Progenitor cell of endocrine pancreas (in vitro differentiated cells): ENCODE measurements around the gene POU6F2. TPM values are rescaled to one million over a fixed set of nuclear protein-coding genes. Genes with fewer than 3 reads are reported as not detected.
"Not testable (repeated sequence)": the region's sequence is repeated elsewhere in the genome, so short reads cannot be mapped to it uniquely, and the experiment has no call there.

ENCODE experiments used
- DNase-seq: peaks from one replicate; pipeline ENCODE4 v3.0.0; 2021; ENCODE audit warnings: low spot score; ENCODE audit not compliant: unreplicated experiment
- H3K27ac Mint-ChIP-seq: 2 replicates; pipeline ENCODE4 v1.8.0; 2021; ENCODE audit warnings: mild to moderate bottlenecking, moderate library complexity, mixed read lengths
- H3K27me3 Mint-ChIP-seq: 2 replicates; pipeline ENCODE4 v1.8.0; 2021; ENCODE audit warnings: mixed read lengths
- H3K36me3 Mint-ChIP-seq: 2 replicates; pipeline ENCODE4 v1.8.0; 2022; ENCODE audit warnings: mixed read lengths; ENCODE audit not compliant: insufficient read depth
- H3K4me1 Mint-ChIP-seq: 2 replicates; pipeline ENCODE4 v1.8.0; 2021; ENCODE audit warnings: low read depth, mixed read lengths
- H3K4me3 Mint-ChIP-seq: 2 replicates; pipeline ENCODE4 v1.8.0; 2021; ENCODE audit warnings: low read depth, mild to moderate bottlenecking, moderate library complexity, mixed read lengths
- H3K9me3 Mint-ChIP-seq: 2 replicates; pipeline ENCODE4 v1.8.0; 2021; ENCODE audit warnings: low read depth, mixed read lengths
- total RNA-seq: library from RNA; stranded (reverse); gene quantifications from 2 replicates; pipeline ENCODE4 v1.2.1, GENCODE V29; 2021
- TF ChIP-seq, protein P1 (sequence below): fragments of 200-600 bp; sonication (generic); IDR thresholded peaks from one replicate; pipeline ENCODE4 v1.5.0; 2021; ENCODE audit warnings: antibody characterized with exemption, mild to moderate bottlenecking; ENCODE audit not compliant: unreplicated experiment

The POU6F2 gene
- total RNA-seq, 1 donor from 2014 or later = 5.6 TPM

DNA sequence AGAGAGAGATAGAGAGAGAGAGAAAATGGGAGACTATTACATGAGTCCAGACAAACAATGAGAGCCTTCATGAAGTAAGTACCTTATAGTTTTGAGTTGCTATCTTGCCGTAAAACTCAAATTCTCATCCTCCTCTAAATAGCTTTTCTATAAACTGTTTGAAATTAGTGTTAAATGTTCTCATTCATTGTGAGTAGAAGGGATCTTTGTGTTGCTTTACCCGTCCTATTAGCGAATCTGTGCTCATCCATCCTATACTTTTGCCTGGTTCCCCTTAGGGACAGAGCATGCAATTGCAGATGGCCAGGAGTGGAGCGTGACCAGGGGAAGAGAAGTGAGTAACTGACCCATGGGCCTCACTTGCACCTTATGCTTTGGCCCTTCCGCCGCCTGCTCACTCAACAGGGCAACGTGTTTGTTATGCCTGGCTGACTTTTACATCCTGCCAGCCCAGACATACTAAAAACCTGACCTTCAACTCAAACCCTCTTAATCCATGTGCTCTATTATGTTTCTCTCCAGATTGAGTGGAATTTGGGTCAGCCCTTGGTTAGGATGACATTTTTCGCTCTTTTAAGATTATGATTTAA, 344.3 kb downstream of the POU6F2 start:
- H3K27ac Mint-ChIP-seq = no peak overlapping the region
- peaks cover 6% of the 10 kb centered on the region for H3K9me3 Mint-ChIP-seq
- H3K4me1 Mint-ChIP-seq = peaks cover 1% of the 10 kb centered on the region
- H3K36me3 Mint-ChIP-seq = no peaks in the 10 kb centered on the region
- no peak for DNase-seq
- TF ChIP-seq, protein P1, sequence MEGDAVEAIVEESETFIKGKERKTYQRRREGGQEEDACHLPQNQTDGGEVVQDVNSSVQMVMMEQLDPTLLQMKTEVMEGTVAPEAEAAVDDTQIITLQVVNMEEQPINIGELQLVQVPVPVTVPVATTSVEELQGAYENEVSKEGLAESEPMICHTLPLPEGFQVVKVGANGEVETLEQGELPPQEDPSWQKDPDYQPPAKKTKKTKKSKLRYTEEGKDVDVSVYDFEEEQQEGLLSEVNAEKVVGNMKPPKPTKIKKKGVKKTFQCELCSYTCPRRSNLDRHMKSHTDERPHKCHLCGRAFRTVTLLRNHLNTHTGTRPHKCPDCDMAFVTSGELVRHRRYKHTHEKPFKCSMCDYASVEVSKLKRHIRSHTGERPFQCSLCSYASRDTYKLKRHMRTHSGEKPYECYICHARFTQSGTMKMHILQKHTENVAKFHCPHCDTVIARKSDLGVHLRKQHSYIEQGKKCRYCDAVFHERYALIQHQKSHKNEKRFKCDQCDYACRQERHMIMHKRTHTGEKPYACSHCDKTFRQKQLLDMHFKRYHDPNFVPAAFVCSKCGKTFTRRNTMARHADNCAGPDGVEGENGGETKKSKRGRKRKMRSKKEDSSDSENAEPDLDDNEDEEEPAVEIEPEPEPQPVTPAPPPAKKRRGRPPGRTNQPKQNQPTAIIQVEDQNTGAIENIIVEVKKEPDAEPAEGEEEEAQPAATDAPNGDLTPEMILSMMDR = no peak
- no peaks in the 10 kb centered on the region for H3K27me3 Mint-ChIP-seq
- no peak overlapping the region for H3K4me3 Mint-ChIP-seq

DNA sequence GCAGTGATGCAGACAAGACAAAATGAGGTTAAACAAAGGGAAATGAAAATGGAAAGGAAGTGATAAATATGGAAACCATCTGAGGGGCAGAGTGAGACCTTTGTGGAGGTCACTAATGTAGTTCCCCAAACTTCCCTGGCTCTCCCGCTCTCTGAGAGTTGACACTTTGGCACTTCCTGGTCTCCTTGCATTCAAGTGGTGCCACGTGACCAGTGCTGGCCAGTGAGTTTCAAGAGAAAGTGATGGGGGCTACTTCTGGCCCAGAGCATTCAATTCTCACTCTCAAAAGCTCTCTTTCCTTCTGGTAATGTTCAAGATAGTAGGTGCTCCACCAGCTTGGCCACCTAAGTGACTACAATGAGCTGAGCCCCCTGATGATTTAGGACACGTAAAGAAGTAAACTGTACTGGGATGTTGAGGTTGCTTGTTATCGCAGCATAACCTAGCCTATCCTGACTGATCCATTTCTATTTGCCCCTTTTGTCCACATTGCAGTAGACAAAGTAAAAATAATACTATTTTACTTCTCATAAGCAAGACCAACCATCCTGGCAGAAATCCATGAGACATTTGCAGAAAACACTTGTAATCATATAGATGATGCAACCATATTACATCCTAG, 346.5 kb downstream of the POU6F2 start:
- DNase-seq = no peak
- TF ChIP-seq, protein P1 = no peak
- Mint-ChIP-seq H3K27me3 (no peaks in the 10 kb centered on the region), H3K27ac (no peak overlapping the region), H3K36me3 (no peaks in the 10 kb centered on the region), H3K4me3 (no peak overlapping the region), H3K4me1 (peaks cover 1% of the 10 kb centered on the region), H3K9me3 (peaks cover 6% of the 10 kb centered on the region)

DNA sequence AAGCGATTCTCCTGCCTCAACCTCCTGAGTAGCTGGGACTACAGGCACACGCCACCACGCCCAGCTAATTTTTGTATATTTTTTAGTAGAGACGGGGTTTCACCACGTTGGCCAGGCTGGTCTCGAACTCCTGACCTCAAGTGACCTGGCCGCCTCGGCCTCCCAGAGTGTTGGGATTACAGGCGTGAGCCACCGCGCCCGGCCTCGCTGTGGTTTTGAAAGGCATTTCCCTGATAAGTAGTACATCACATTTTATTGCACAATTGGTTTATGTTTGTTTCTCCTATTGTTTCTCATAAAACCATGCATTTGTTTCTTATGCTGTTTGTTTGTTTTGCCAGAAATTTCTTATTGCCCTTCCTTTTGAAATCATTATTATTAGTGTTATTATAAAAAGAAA, 353.9 kb downstream of the POU6F2 start:
- not testable (repeated sequence) for H3K27ac Mint-ChIP-seq, H3K9me3 Mint-ChIP-seq, H3K27me3 Mint-ChIP-seq, H3K4me1 Mint-ChIP-seq, H3K4me3 Mint-ChIP-seq, H3K36me3 Mint-ChIP-seq, DNase-seq

DNA sequence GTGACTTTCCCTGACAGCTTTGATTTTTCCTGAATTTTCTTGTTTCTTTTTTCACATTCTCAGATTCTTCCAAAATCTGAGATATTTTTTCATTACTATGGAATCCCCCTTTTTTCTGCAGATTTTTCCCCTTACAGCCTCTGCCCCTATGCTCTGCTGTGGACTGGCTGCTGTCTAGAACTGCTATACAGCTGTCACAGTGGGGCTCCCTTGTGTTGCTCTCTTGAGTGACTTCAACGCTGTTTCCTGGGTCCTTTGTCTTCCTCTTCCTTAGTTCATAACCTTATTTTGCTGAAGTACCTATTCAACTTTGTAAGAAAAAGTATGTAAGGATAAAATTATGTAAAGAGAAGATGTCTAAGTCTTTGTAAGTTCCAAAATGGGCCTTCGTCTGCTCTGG, 354.4 kb downstream of the POU6F2 start:
- H3K36me3 Mint-ChIP-seq = no peaks in the 10 kb centered on the region
- TF ChIP-seq, protein P1 = no peak
- DNase-seq = no peak
- H3K4me3 Mint-ChIP-seq = no peak overlapping the region
- H3K4me1 Mint-ChIP-seq = no peaks in the 10 kb centered on the region
- peaks cover 3% of the 10 kb centered on the region for H3K27me3 Mint-ChIP-seq
- H3K27ac Mint-ChIP-seq = no peak overlapping the region
- no peaks in the 10 kb centered on the region for H3K9me3 Mint-ChIP-seq

DNA sequence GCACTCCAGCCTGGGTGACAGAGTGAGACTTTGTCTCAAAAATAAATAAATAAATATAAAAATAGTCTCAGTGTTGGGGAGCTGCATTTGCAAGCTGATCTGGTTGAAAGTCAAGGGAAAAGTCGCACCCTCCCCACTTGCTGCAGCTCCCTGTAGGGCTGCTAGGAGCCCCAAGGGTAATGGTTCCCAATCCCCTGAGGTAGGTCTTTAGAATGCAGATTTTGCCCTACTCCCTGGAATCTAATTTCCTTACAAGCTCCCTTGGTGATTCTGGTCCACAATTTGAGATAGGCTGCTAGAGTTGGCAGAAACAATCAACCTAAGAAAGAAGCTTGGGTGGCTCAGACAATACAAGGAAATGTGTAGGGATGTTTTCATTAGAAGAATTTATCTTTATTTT, 356.0 kb downstream of the POU6F2 start:
- no peaks in the 10 kb centered on the region for H3K4me1 Mint-ChIP-seq
- TF ChIP-seq, protein P1 = no peak
- peaks cover 3% of the 10 kb centered on the region for H3K27me3 Mint-ChIP-seq
- no peaks in the 10 kb centered on the region for H3K36me3 Mint-ChIP-seq
- H3K27ac Mint-ChIP-seq = no peak overlapping the region
- H3K4me3 Mint-ChIP-seq = no peak overlapping the region
- H3K9me3 Mint-ChIP-seq = no peaks in the 10 kb centered on the region
- DNase-seq = no peak

DNA sequence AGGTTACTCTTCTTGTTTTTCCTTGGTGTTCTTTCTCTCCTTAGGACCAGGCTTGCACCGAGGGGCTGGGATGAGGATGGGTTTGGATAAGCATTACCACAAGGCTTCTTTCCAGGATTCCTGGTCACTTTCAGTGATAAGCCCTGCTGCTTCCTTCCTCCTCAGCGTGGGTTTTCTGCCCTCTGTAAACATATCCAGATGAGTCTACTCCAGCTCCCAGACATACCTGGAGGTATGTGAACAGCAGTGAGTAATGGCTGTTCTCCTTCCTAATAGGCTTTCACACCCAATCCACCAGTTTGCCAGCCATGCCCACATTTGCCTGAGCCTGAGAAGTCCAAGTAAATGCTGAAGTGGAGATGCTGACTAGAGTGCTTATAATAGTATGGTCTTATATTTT, 358.7 kb downstream of the POU6F2 start:
- H3K4me1 Mint-ChIP-seq = no peaks in the 10 kb centered on the region
- TF ChIP-seq, protein P1 = no peak
- peaks cover 3% of the 10 kb centered on the region for H3K27me3 Mint-ChIP-seq
- DNase-seq = no peak
- H3K4me3 Mint-ChIP-seq = no peak overlapping the region
- H3K27ac Mint-ChIP-seq = no peak overlapping the region
- H3K9me3 Mint-ChIP-seq = no peaks in the 10 kb centered on the region
- no peaks in the 10 kb centered on the region for H3K36me3 Mint-ChIP-seq
